SK-N-MC (cell line): ENCODE data around the gene MVD.

ENCODE experiments used
- EZH2 ChIP-seq: fragments of 200-600 bp; sonication (generic); IDR thresholded peaks from one replicate; pipeline ENCODE4 v1.6.1; 2017; ENCODE audit warnings: antibody characterized with exemption
- FOXP2 ChIP-seq: optimal IDR thresholded peaks from 2 replicates; pipeline ENCODE3; 2011; ENCODE audit warnings: mild to moderate bottlenecking, moderate library complexity; ENCODE audit not compliant: insufficient read depth; ENCODE audit errors: extremely low read length, control extremely low read depth
- POLR2AphosphoS5 ChIP-seq: IDR thresholded peaks from 2 replicates; pipeline ENCODE4 v1.6.1; 2012; ENCODE audit warnings: mild to moderate bottlenecking, low read depth, low read length, borderline replicate concordance

- no peak for TF ChIP-seq POLR2AphosphoS5
- TF ChIP-seq EZH2 = no peak
- no peak for TF ChIP-seq FOXP2
Measured at GRCh38 chr16:88695218-88695617, 32.3 kb upstream of the MVD start.
